Type B pancreatic cell (in vitro differentiated cells): ENCODE measurements around the gene TIE1. TPM values are rescaled to one million over a fixed set of nuclear protein-coding genes. Genes with fewer than 3 reads are reported as not detected.

ENCODE experiments used
- DNase-seq: peaks from one replicate; pipeline ENCODE4 v3.0.0; 2021; ENCODE audit warnings: mixed read lengths; ENCODE audit not compliant: unreplicated experiment; ENCODE audit errors: extremely low spot score
- H3K27ac Mint-ChIP-seq: 2 replicates; pipeline ENCODE4 v1.8.0; 2021; ENCODE audit warnings: mild to moderate bottlenecking, mixed read lengths
- H3K27me3 Mint-ChIP-seq: 2 replicates; pipeline ENCODE4 v1.8.0; 2021; ENCODE audit warnings: mixed read lengths
- H3K36me3 Mint-ChIP-seq: 2 replicates; pipeline ENCODE4 v1.8.0; 2021; ENCODE audit warnings: mixed read lengths
- H3K4me1 Mint-ChIP-seq: one replicate; pipeline ENCODE4 v1.8.0; 2021; ENCODE audit warnings: mixed read lengths; ENCODE audit not compliant: unreplicated experiment
- H3K4me3 Mint-ChIP-seq: 2 replicates; pipeline ENCODE4 v1.8.0; 2021; ENCODE audit warnings: mild to moderate bottlenecking, mixed read lengths
- H3K9me3 Mint-ChIP-seq: 2 replicates; pipeline ENCODE4 v1.8.0; 2021; ENCODE audit warnings: mixed read lengths
- CTCF ChIP-seq: fragments of 200-600 bp; sonication (generic); conservative IDR thresholded peaks from 2 replicates; pipeline ENCODE4 v1.5.0; 2021; ENCODE audit warnings: antibody characterized with exemption, mild to moderate bottlenecking
- total RNA-seq: library from RNA; stranded (reverse); gene quantifications from 2 replicates; pipeline ENCODE4 v1.2.1, GENCODE V29; 2021; ENCODE audit warnings: low replicate concordance

The TIE1 gene
- total RNA-seq, 1 donor from 2014 or later, result 1.3 TPM

DNA sequence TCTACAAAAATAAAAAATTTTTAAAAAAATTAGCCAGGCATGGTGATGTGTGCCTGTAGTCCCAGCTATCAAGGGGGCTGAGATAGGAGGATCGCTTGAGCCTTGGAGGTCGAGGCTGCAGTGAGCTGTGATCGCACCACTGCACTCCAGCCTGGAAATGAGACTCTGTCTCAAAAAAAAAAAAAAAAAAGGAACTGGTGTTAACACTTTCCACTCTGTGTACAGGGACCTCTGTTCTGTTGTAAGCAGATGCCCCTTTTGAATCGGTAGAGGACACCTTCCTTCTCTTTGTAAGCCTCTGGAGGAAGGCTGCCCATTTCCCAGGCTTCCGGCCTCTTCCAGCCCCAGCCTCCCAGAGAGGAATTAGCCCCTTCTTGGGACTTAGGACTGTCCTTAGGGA lies 8.1 kb upstream of the TIE1 start:
- no peaks in the 10 kb centered on the region for H3K36me3 Mint-ChIP-seq
- H3K4me3 Mint-ChIP-seq, result no peak overlapping the region
- DNase-seq, result no peak
- H3K9me3 Mint-ChIP-seq, result no peaks in the 10 kb centered on the region
- peaks cover 8% of the 10 kb centered on the region for H3K4me1 Mint-ChIP-seq
- H3K27ac Mint-ChIP-seq, result no peak overlapping the region
- peaks cover 3% of the 10 kb centered on the region for H3K27me3 Mint-ChIP-seq
- TF ChIP-seq CTCF, result no peak

DNA sequence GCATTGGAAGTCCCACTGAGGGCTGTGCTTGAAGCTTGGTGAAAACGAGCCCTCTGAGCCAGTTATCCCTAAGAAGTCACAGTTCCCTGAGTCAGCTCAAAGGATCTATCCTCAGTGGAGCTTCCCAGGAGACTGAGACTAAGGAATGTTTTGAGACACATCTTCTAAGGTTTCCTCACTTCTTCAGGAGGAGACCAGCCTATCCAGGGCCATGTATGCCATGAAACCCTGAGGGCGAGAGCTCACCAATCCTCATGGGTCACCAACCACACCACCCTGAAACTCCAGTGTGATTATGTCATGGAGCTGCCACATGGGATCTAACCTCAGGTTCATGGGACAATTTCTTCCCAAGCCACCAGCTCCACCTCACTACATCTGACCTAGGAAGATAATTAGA lies 7.6 kb upstream of the TIE1 start:
- Mint-ChIP-seq H3K4me3 (no peak overlapping the region), H3K9me3 (no peaks in the 10 kb centered on the region)

GRCh38 chr1:43293896-43294760 lies 6.7 kb upstream of the TIE1 start:
- Mint-ChIP-seq H3K27me3 (no peaks in the 10 kb centered on the region), H3K27ac (no peak overlapping the region), H3K36me3 (no peaks in the 10 kb centered on the region), H3K9me3 (no peaks in the 10 kb centered on the region), H3K4me1 (peaks cover 8% of the 10 kb centered on the region), H3K4me3 (no peak overlapping the region)
- TF ChIP-seq CTCF, result no peak
- DNase-seq, result no peak

More for the DNA sequence above, 7.6 kb upstream of the TIE1 start:
- Mint-ChIP-seq H3K36me3 (no peaks in the 10 kb centered on the region), H3K27me3 (no peaks in the 10 kb centered on the region), H3K4me1 (peaks cover 8% of the 10 kb centered on the region), H3K27ac (no peak overlapping the region)
- TF ChIP-seq CTCF, result no peak
- no peak for DNase-seq

DNA sequence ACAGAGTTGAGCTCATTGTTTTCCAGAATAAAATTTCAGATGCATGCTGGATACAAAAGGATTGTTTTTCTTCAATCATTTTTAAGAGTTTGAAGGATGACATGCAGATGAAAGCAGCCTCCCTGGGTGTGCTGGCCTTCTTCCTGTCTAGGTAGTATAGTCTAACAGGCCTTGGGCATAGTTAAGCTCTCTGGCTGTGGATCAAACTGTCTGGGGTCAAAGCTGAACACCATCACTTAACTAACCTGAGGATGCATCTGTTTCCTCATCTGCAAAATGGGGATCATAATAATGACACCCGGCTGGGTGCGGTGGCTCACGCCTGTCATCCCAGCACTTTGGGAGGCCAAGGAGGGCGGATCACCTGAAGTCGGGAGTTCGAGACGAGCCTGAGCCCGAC lies 6.0 kb upstream of the TIE1 start:
- Mint-ChIP-seq H3K4me3 (no peak overlapping the region), H3K27ac (no peak overlapping the region), H3K27me3 (no peaks in the 10 kb centered on the region), H3K9me3 (no peaks in the 10 kb centered on the region), H3K36me3 (no peaks in the 10 kb centered on the region), H3K4me1 (peaks cover 8% of the 10 kb centered on the region)
- no peak for TF ChIP-seq CTCF
- no peak for DNase-seq

GRCh38 chr1:43296207-43296606 lies 4.6 kb upstream of the TIE1 start:
- Mint-ChIP-seq H3K4me1 (peaks cover 8% of the 10 kb centered on the region), H3K27me3 (no peaks in the 10 kb centered on the region), H3K36me3 (no peaks in the 10 kb centered on the region), H3K9me3 (no peaks in the 10 kb centered on the region), H3K27ac (no peak overlapping the region), H3K4me3 (no peak overlapping the region)
- DNase-seq, result no peak
- TF ChIP-seq CTCF, result no peak
